Ramos (cell line): ENCODE data around the gene DNTT.

Experiments
- in situ Hi-C: fragments of 300-500 bp; cut with MboI; formaldehyde crosslinking; loops from one replicate; pipeline ENCODE4 v1.14.3; 2022; ENCODE audit warnings: low sequenced_read_pairs; ENCODE audit not compliant: unreplicated experiment

DNTT gene

DNA sequence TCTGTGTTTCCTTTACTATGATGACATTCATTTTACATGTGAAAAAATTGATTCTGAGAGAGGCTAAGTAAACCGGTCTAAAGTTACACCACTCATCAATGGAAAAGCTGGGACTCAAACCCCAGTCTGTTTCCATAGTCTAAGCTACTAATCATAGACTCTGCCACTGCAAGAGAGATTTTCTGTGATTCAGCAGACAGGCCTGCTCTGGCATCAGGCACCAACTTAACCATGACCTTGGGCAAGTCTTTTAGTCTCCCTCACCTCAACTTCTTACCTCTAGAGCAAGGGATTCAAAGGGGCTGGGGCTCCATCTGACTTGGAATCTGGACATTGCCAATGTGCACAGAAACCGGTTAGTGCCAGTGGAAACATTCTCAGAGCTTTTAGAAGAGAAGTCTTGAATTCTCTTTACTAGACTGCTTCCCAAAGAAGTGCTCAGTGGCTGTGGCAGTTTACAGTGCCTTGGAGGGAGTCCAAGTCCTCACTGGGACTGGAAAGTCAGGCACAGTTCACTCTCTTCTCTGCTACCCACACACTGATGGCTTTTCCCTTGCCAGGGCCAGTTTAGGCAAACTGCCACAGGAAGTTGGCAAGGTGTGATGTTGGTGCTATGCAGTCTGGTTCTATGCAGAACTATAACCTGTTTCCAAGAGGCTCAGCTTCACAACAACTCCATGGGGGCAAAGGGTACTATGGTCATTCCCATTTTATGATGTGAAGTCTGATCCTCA lies 28.4 kb upstream of the DNTT start:
- in situ Hi-C loops, result loop anchor here (25.0 kb wide), 1 partner anchor 1861 kb away; the partner anchor contains the start of gene R3HCC1L

GRCh38 chr10:96276426-96276825 lies 27.8 kb upstream of the DNTT start:
- in situ Hi-C loops, result loop anchor here (25.0 kb wide), 1 partner anchor 1861 kb away; the partner anchor contains the start of gene R3HCC1L

DNA sequence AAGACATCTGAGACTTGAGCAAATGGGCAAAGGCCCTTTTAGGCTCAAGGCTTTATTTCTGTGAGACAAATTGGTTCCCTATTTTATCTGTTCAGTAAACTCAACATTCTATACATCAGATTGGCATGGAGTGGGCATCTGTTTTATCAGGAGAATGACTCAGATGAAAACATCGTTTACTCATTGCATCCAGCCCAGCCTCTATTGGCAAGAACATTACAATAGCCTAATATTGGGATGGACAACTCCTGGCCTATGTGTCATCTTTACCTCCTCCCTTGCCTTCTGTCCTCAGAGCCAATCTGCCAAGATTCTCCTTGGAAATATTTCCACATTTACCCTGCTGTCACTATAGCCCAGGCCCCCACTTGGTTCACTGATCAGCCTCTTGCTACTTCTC lies 27.4 kb upstream of the DNTT start:
- in situ Hi-C loops, result loop anchor here (25.0 kb wide), 1 partner anchor 1860 kb away; the partner anchor contains the start of gene R3HCC1L

DNA sequence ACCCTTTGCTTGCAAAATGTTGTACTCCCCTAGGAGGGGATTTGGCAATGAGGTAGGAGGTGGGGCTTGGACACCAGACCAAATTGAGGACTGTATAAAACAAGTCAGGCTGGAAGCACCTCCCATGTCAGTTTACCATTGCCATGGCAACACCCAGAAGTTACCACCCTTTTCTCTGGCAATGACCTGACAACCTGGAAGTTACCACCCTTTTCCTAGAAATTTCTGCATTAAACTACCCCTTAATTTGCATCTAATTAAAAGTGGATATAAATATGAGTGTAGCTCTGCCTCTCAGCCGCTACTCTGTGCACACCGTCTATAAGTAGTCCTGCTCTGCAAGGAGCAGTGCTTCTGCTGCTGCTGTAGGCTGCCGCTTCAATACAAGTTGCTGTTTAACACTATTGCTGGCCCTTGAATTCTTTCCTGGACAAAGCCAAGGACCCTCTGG lies 25.0 kb upstream of the DNTT start:
- in situ Hi-C loops, result loop anchor here (25.0 kb wide), 1 partner anchor 1858 kb away; the partner anchor contains the start of gene R3HCC1L

DNA sequence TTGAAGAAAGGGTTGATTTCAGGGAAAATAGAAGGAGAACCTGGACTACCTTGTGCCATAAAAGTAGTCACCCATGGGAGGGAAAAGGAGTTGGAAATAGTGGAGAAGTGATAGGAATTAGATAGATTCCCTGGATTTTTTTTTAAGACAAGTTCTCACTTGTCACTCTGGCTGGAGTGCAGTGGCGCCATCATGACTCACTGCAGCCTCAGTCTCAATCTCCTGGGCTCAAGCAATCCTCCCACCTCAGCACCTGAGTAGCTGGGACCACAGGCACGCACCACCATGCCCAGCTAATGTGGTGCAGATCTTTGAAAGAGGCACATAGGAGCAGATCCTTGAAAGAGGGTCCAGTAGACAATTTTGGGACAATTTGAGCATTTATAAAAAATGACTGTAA lies 23.4 kb upstream of the DNTT start:
- in situ Hi-C loops, result loop anchor here (25.0 kb wide), 1 partner anchor 1856 kb away; the partner anchor contains the start of gene R3HCC1L

- in situ Hi-C loops, result loop anchor here (25.0 kb wide), 1 partner anchor 1856 kb away; the partner anchor contains the start of gene R3HCC1L
Measured at GRCh38 chr10:96281444-96282029, 22.7 kb upstream of the DNTT start.

DNA sequence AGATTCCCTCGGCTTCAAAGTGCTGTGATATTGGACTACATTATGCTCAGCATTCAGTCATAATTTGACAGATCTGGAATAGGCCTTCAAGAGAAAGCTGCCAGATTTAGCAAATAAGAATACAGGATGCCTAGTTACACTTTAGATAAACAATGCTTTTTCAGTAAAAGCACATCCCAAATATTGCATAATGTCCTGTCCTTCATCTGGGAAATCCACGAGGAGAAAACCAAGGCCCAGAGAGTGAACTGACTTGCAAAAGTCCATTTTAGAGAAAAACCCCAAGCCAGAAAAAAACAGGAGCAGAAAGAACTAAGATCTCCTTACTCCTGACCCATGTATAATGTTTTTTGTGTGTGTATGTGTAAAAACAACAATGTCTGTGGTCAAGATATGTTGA lies 20.9 kb upstream of the DNTT start:
- in situ Hi-C loops, result loop anchor here (25.0 kb wide), 1 partner anchor 1854 kb away; the partner anchor contains the start of gene R3HCC1L

- in situ Hi-C loops, result loop anchor here (25.0 kb wide), 1 partner anchor 1854 kb away; the partner anchor contains the start of gene R3HCC1L
Measured at GRCh38 chr10:96283756-96284155, 20.5 kb upstream of the DNTT start.

DNA sequence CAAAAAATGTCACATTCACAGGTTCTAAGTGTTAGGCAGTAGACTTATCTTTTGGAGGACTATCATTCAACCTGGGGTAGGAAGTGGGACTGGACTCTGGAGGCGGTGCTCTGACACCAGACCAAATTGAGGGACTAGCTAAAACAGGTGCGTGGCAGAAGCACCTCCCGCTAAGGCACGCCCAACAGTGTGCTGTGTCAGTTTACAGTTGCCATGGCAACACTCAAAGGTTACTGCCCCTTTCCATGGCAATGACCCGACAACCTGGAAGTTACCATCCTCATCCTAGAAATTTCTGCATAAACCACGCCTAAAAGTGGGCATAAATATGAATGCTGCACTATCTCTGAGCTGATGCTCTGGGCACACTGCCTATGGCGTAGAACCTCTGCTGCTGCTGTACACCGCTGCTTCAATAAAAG lies 18.9 kb upstream of the DNTT start:
- in situ Hi-C loops, result loop anchor here (25.0 kb wide), 1 partner anchor 1852 kb away; the partner anchor contains the start of gene R3HCC1L

DNA sequence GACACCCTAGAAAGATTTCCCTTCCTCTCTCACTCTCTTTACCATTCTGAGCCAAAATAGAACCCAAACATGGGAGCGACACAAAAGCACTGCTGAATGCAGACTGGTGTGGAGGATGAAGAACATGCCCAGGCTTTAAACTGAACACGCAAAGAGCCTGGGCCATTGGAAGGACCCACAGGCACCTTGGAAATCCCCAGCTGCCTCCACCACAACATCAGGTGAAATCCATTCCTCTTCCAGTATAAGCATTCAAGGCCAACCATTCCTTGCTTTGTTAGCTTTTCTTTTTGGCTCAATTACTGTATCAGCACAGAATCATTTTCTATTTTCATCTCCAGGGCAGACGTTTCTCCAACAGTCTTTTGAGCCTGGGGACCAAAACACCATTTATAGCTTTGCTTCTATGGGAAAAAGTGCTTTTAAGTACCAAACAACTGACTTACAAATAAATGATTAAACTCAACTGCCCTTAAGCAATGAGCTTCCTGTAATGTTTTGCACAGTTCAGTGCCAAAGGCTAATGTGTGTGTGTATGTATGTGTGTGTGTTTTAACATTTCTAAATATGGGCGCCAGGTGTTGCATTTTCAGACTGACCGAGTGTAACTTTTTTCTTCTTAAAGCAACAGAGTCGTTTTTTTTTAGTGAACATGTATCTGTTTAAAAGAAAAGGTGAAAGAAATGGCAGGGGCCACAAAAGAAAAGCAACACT lies 16.7 kb upstream of the DNTT start:
- in situ Hi-C loops, result loop anchor here (25.0 kb wide), 1 partner anchor 1850 kb away; the partner anchor contains the start of gene R3HCC1L

DNA sequence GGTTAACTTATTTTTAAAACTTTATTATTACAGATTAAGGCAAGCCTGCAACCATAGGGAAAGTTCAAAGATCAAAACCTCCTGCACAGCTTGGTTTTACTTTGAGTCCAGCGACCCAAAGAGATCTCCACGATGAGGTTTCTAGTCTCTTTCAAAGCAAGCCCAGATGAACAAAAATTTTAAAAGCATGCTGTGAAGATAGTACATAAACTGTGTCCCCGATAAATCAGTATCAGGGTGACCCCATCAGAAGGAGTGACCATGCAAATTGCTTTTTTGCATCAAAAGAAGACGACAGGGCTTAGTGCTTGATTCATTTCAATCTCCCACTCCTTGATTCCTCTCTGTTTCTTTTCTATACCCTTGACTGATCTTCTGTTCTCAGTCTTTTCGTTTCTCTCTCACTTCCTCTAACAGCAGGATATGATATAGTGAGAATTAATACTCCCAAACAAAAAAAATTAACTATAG lies 16.0 kb upstream of the DNTT start:
- in situ Hi-C loops, result loop anchor here (25.0 kb wide), 1 partner anchor 1849 kb away; the partner anchor contains the start of gene R3HCC1L

DNA sequence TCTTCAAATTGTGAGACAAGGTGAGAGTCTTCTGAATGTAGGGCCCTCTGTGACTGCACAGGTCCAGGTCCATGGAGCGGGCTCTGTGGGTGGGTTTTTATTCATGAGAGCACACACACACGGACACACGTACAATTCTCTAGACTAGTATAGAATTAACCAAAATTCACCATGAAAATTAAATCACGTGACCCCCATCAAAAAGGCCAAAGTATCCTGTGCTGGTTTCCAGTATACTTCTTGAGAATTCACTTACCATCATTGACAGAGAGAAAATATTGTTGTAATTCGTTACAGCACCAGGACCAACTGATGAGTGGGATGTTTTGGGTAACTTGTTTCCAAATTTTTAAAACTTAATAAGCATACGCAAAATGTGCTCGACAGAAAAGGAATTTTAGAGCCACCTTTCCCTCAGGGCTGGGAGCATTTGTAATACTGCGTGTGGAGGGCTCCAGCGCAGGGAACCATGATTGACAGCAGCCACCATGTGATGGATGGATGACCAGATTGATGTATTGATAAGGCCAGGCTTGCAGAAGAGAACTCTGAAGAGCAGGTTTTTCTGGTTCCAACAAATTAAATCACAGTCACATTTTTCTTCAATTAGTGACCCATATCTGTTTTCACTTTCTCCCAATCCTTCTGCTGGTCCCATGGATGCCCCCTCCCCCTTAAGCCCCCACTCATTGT lies 14.9 kb upstream of the DNTT start:
- in situ Hi-C loops, result loop anchor here (25.0 kb wide), 1 partner anchor 1848 kb away; the partner anchor contains the start of gene R3HCC1L

DNA sequence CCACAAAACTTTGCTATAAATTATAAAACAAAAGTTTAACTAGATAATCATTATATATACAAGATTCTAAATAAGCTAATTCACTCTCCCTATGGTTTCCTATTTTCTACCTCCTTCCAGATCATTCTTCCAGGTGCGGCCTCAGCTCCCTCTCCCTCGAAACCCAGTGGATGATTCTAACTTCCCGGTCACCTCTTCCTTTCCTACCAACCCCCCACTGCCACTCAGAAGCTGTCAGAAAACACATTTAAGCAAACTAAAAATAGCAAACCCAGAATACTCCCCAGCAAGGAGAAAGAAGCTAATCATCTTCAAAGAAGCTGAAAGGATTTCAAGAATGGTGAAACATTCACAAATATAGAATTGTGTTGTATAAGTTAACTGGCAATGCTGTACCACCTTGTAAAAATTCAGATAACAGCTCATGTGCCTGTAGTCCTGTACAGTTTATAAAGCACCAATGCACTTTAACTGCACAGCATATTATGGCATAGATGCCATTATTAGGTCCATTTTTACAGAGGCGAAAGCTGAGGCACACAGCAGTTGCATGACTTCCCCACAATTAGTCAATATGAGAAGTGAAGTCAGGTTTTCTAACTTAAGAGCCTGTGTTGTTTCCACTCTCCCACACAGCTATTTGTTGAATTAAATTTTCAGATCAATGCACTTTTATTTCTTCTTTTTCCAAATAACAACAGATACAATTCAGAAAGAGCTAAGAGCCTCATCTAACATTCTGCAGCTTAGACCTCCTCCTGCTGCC lies 13.7 kb upstream of the DNTT start:
- in situ Hi-C loops, result loop anchor here (25.0 kb wide), 1 partner anchor 1847 kb away; the partner anchor contains the start of gene R3HCC1L

GRCh38 chr10:96292971-96293920 lies 11.0 kb upstream of the DNTT start:
- in situ Hi-C loops, result loop anchor here (25.0 kb wide), 1 partner anchor 1844 kb away; the partner anchor contains the start of gene R3HCC1L

GRCh38 chr10:96295475-96295874 lies 8.8 kb upstream of the DNTT start:
- in situ Hi-C loops, result loop anchor here (5.0 to 25.0 kb wide), 2 partner anchors 63 to 1842 kb away; partner anchors contain the start of gene R3HCC1L

DNA sequence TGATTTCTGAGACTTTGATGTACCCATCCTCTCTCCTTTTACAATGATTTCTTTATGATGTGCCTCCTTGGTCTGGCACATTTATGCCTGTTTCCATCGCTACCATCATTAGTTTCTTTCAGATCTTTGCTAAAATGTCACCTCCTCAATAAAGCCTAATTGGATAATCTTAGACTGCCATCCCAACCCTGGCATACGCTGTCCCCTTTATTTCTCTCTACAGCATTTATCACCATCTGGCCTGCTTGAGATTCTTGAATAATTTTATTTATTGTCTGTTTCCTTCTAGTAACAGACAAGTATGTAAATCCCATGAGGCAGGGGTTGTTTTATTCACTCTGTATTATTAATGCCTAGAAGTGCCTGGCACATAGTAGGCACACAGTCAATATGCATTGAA lies 6.7 kb upstream of the DNTT start:
- in situ Hi-C loops, result loop anchor here (5.0 to 25.0 kb wide), 2 partner anchors 65 to 1840 kb away; partner anchors contain the start of gene R3HCC1L

DNA sequence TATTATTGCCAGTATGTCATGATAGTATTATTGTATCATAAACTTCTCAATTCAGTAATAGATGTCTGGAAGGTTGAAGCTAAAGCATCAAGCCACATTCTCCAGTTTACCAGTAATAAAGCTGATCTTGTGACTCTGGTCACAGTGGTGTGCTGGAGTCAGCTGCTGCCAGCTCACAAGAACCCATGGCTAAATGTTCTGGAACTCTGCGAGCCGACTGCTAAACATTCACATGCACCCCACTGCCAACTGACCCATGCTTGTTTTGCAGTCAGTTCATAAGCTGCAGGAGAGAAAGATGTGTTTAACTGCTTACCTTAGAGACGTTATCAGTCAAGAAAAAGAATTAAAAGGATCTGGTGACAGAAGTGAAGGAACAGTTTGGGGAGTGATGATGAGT lies 5.9 kb upstream of the DNTT start:
- in situ Hi-C loops, result loop anchor here (5.0 to 25.0 kb wide), 2 partner anchors 66 to 1839 kb away; partner anchors contain the start of gene R3HCC1L
